HepG2 (cell line): ENCODE measurements around the gene ZNF277. TPM values are rescaled to one million over a fixed set of nuclear protein-coding genes. Genes with fewer than 3 reads are reported as not detected.

ENCODE experiments used
- AHR ChIP-seq: IDR thresholded peaks from 2 replicates; pipeline ENCODE4 v1.6.1; 2018; ENCODE audit warnings: missing genetic modification reagents, missing compliant biosample characterization
- ATF5 ChIP-seq: sonication (generic); formaldehyde crosslinking; IDR thresholded peaks from 2 replicates; pipeline ENCODE4 v1.4.0; 2020; ENCODE audit warnings: mild to moderate bottlenecking, low read depth, missing genetic modification reagents
- CREM ChIP-seq, 2 experiments: sonication (generic) in 1 of 2; formaldehyde crosslinking in 1 of 2; IDR thresholded peaks; 2 replicates each; pipeline versions ENCODE4 v1.4.0 to v1.6.1; 2016 to 2020; ENCODE audit warnings: antibody characterized with exemption in 1 of 2, mild to moderate bottlenecking in 1 of 2, missing genetic modification reagents in 1 of 2
- ESRRA ChIP-seq: sonication (generic); formaldehyde crosslinking; IDR thresholded peaks from 2 replicates; pipeline ENCODE4 v1.5.1; 2020; ENCODE audit warnings: mild to moderate bottlenecking, low read depth, missing genetic modification reagents
- FOXA3 ChIP-seq: IDR thresholded peaks from 2 replicates; pipeline ENCODE4 v1.6.1; 2016; ENCODE audit warnings: missing genetic modification reagents, missing compliant biosample characterization
- GTF2F1 ChIP-seq: fragments of 150-350 bp; IDR thresholded peaks from 2 replicates; pipeline ENCODE4 v1.6.1; 2014; ENCODE audit warnings: low read length
- HOXD1 ChIP-seq: sonication (generic); formaldehyde crosslinking; IDR thresholded peaks from 2 replicates; pipeline ENCODE4 v1.5.0; 2020; ENCODE audit warnings: missing genetic modification reagents
- ISL2 ChIP-seq: sonication (generic); formaldehyde crosslinking; IDR thresholded peaks from 2 replicates; pipeline ENCODE4 v1.5.0; 2020; ENCODE audit warnings: missing genetic modification reagents
- KLF11 ChIP-seq: IDR thresholded peaks from 2 replicates; pipeline ENCODE4 v1.6.1; 2016; ENCODE audit warnings: missing compliant biosample characterization
- MAFG ChIP-seq: sonication (generic); formaldehyde crosslinking; IDR thresholded peaks from 2 replicates; pipeline ENCODE4 v1.5.1; 2020; ENCODE audit warnings: mild to moderate bottlenecking, missing genetic modification reagents
- MYNN ChIP-seq: sonication (generic); formaldehyde crosslinking; IDR thresholded peaks from 2 replicates; pipeline ENCODE4 v1.4.0; 2020; ENCODE audit warnings: mild to moderate bottlenecking, low read depth, missing genetic modification reagents
- PTBP1 ChIP-seq: fragments of 200-400 bp; formaldehyde crosslinking; IDR thresholded peaks from 2 replicates; pipeline ENCODE4 v1.6.1; 2018; ENCODE audit warnings: low read length, low read depth; ENCODE audit not compliant: poor library complexity, severe bottlenecking
- SOX5 ChIP-seq: IDR thresholded peaks from 2 replicates; pipeline ENCODE4 v1.6.1; 2016; ENCODE audit warnings: borderline replicate concordance
- TGIF2 ChIP-seq: IDR thresholded peaks from 2 replicates; pipeline ENCODE4 v1.6.1; 2016; ENCODE audit warnings: control low read depth, missing compliant biosample characterization
- TRAFD1 ChIP-seq: sonication (generic); formaldehyde crosslinking; IDR thresholded peaks from 2 replicates; pipeline ENCODE4 v1.5.1; 2020; ENCODE audit warnings: missing genetic modification reagents, mild to moderate bottlenecking, borderline replicate concordance
- ZFP41 ChIP-seq: sonication (generic); formaldehyde crosslinking; IDR thresholded peaks from 2 replicates; pipeline ENCODE4 v1.4.0; 2020; ENCODE audit warnings: mild to moderate bottlenecking, missing genetic modification reagents, borderline replicate concordance
- ZMYM3 ChIP-seq: sonication (generic); formaldehyde crosslinking; IDR thresholded peaks from 2 replicates; pipeline ENCODE4 v1.5.1; 2020; ENCODE audit warnings: mild to moderate bottlenecking, missing genetic modification reagents
- ZNF160 ChIP-seq: sonication (generic); formaldehyde crosslinking; IDR thresholded peaks from 2 replicates; pipeline ENCODE4 v1.8.0; 2022; ENCODE audit warnings: mild to moderate bottlenecking, inconsistent platforms, missing genetic modification reagents
- ZNF180 ChIP-seq: sonication (generic); formaldehyde crosslinking; IDR thresholded peaks from 2 replicates; pipeline ENCODE4 v1.4.0; 2020; ENCODE audit warnings: low read depth, missing genetic modification reagents, borderline replicate concordance
- ZNF33B ChIP-seq: sonication (generic); formaldehyde crosslinking; IDR thresholded peaks from 2 replicates; pipeline ENCODE4 v1.5.1; 2020; ENCODE audit warnings: mild to moderate bottlenecking, missing genetic modification reagents
- ZNF432 ChIP-seq: sonication (generic); formaldehyde crosslinking; IDR thresholded peaks from 2 replicates; pipeline ENCODE4 v1.5.0; 2020; ENCODE audit warnings: missing genetic modification reagents, mild to moderate bottlenecking, borderline replicate concordance
- ZNF562 ChIP-seq: sonication (generic); formaldehyde crosslinking; IDR thresholded peaks from 2 replicates; pipeline ENCODE4 v1.8.0; 2022; ENCODE audit warnings: missing genetic modification reagents, borderline replicate concordance
- ZNF615 ChIP-seq: sonication (generic); formaldehyde crosslinking; IDR thresholded peaks from 2 replicates; pipeline ENCODE4 v1.5.0; 2020; ENCODE audit warnings: mild to moderate bottlenecking, missing genetic modification reagents, borderline replicate concordance
- ZNF703 ChIP-seq: sonication (generic); formaldehyde crosslinking; IDR thresholded peaks from 2 replicates; pipeline ENCODE4 v1.5.1; 2020; ENCODE audit warnings: missing genetic modification reagents, mild to moderate bottlenecking, moderate library complexity, borderline replicate concordance
- ZNF761 ChIP-seq: sonication (generic); formaldehyde crosslinking; conservative IDR thresholded peaks from 2 replicates; pipeline ENCODE4 v1.4.0; 2020; ENCODE audit warnings: mild to moderate bottlenecking, missing genetic modification reagents
- ZNF773 ChIP-seq: sonication (generic); formaldehyde crosslinking; IDR thresholded peaks from 2 replicates; pipeline ENCODE4 v1.4.0; 2020; ENCODE audit warnings: missing genetic modification reagents, borderline replicate concordance
- ZSCAN12 ChIP-seq: sonication (generic); formaldehyde crosslinking; IDR thresholded peaks from 2 replicates; pipeline ENCODE4 v1.9.0; 2021; ENCODE audit warnings: mild to moderate bottlenecking, missing genetic modification reagents
- polyA plus RNA-seq, 8 experiments: library from polyadenylated mRNA; depleted of rRNA in 3 of 8; stranded (reverse) in 7 of 8; unstranded in 1 of 8; fragments of >200 nt; fragmentation: Illumina TruSeq in 4 of 8; extraction: Trizol in 4 of 8; gene quantifications; 2 replicates each; pipeline versions ENCODE4 v1.2.1 to v1.2.3, GENCODE V29; 2011 to 2016; ENCODE audit warnings: low read depth in 4 of 8, missing spikeins in 1 of 8, mixed read lengths in 1 of 8; ENCODE audit not compliant: insufficient read depth in 1 of 8
- total RNA-seq, 5 experiments: library from RNA; depleted of rRNA; stranded (reverse); fragments of >200 nt; fragmentation: Illumina TruSeq; extraction: Trizol; gene quantifications; 2 replicates each; pipeline ENCODE4 v1.2.3, GENCODE V29; 2016; ENCODE audit warnings: low read depth in 1 of 5
- TF ChIP-seq, protein P1 (sequence below): sonication (generic); formaldehyde crosslinking; IDR thresholded peaks from 2 replicates; pipeline ENCODE4 v1.5.1; 2020; ENCODE audit warnings: mild to moderate bottlenecking, missing genetic modification reagents

ZNF277 gene
- total and polyA plus RNA-seq, 2 of the 13 experiments (the other 11 are each of a cell fraction or from before 2014, with no cell fraction given) = 29.1 to 30.1 TPM

DNA sequence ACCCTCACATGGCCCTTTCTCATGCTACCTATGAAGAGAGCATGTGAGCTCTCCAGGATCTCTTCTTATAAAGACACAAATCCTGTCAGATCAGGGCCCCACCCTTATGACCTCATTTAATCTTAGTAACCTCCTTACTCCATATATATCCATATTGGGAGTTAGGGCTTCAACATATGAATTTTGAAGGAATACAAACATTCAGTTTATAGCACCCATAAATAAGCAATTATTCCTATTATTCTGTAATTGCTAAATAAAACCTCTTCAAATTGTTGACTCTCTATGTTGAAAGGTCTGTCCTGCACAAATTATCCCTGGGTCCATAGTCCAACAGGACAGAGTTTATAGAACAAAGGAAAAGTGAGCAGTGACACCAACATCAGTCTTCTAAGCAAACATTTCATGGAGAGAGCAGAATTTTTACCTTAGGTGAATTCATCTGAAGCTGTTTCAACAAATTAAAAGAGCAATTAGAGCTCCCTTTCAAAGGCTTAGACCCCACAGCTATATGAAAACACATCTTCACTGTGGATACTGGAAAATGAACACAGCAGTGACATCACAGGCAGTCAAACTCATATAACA is 12.5 kb upstream of the ZNF277 start (continued):
- TF ChIP-seq TRAFD1 (CRISPR knock-in tag) = no peak
- TF ChIP-seq ZNF615 = no peak
- TF ChIP-seq ESRRA (CRISPR knock-in tag) = peak; percentile 69; the same call in 1 of the 2 replicates
- TF ChIP-seq, protein P1, sequence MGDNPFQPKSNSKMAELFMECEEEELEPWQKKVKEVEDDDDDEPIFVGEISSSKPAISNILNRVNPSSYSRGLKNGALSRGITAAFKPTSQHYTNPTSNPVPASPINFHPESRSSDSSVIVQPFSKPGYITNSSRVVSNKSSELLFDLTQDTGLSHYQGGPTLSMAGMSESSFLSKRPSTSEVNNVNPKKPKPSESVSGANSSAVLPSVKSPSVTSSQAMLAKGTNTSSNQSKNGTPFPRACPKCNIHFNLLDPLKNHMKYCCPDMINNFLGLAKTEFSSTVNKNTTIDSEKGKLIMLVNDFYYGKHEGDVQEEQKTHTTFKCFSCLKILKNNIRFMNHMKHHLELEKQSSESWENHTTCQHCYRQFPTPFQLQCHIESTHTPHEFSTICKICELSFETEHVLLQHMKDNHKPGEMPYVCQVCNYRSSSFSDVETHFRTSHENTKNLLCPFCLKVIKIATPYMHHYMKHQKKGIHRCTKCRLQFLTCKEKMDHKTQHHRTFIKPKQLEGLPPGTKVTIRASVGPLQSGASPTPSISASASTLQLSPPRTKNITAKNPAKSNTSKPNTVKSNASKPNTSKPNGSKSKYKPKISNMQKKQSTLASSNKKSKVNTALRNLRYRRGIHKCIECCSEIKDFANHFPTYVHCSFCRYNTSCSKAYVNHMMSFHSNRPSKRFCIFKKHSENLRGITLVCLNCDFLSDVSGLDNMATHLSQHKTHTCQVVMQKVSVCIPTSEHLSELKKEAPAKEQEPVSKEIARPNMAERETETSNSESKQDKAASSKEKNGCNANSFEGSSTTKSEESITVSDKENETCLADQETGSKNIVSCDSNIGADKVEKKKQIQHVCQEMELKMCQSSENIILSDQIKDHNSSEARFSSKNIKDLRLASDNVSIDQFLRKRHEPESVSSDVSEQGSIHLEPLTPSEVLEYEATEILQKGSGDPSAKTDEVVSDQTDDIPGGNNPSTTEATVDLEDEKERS (CRISPR knock-in tag) = no peak
- no peak for TF ChIP-seq ZNF180 (CRISPR knock-in tag)
- TF ChIP-seq ZNF703 (CRISPR knock-in tag) = no peak
- peak; percentile 83 for TF ChIP-seq FOXA3
- TF ChIP-seq ISL2 (CRISPR knock-in tag) = peak; percentile 91
- TF ChIP-seq PTBP1 = no peak
- TF ChIP-seq HOXD1 (CRISPR knock-in tag) = no peak; the same call in 1 of the 2 replicates
- TF ChIP-seq ZSCAN12 (CRISPR knock-in tag) = no peak
- no peak for TF ChIP-seq ZNF432 (CRISPR knock-in tag)
- TF ChIP-seq ZNF33B (CRISPR knock-in tag) = no peak
- TF ChIP-seq ZNF562 (CRISPR knock-in tag) = no peak
- no peak for TF ChIP-seq MYNN
- TF ChIP-seq MAFG (CRISPR knock-in tag) = no peak
- TF ChIP-seq ZNF773 (CRISPR knock-in tag) = no peak
- no peak for TF ChIP-seq ZNF761
- TF ChIP-seq ATF5 = no peak
- no peak for TF ChIP-seq ZMYM3 (CRISPR knock-in tag)
- TF ChIP-seq GTF2F1 = no peak
- peak; percentile 97 for TF ChIP-seq SOX5 (CRISPR knock-in tag)
- no peak for TF ChIP-seq TGIF2 (CRISPR knock-in tag)
- no peak for TF ChIP-seq ZNF160 (CRISPR knock-in tag)
- no peak for TF ChIP-seq KLF11
- TF ChIP-seq ZFP41 (CRISPR knock-in tag) = no peak
- TF ChIP-seq AHR (CRISPR knock-in tag) = no peak
- peak; percentile 76 for TF ChIP-seq CREM (IDR thresholded peaks at IDR 0.05)
- TF ChIP-seq CREM (CRISPR knock-in tag; IDR thresholded peaks at IDR 0.05) = no peak
